Esophagus squamous epithelium (tissue), 5 donors: Measurements from ENCODE around the gene CENPL. TPM values are rescaled to one million over a fixed set of nuclear protein-coding genes. Genes with fewer than 3 reads are reported as not detected.

Experiments used
- DNase-seq: peaks from one replicate; lab custom pipeline; 2025; lab: John Stamatoyannopoulos, UW
- H3K27ac ChIP-seq, 4 donors: fragments of 200-600 bp; sonication (generic); one replicate each; pipeline ENCODE4 v1.5.1; 2016 to 2019; ENCODE audit warnings: mild to moderate bottlenecking in 1 of 4
- H3K27me3 ChIP-seq, 4 donors: fragments of 200-600 bp; sonication (generic); 1 replicate in 3 of 4; 2 replicates in 1 of 4; pipeline versions ENCODE4 v1.5.1 to v1.6.0; 2017 to 2021; ENCODE audit warnings: antibody characterized with exemption in 1 of 4
- H3K36me3 ChIP-seq, 3 donors: fragments of 200-600 bp; sonication (generic); one replicate each; pipeline ENCODE4 v1.5.1; 2016 to 2019
- H3K4me1 ChIP-seq, 3 donors: fragments of 200-600 bp; sonication (generic); one replicate each; pipeline ENCODE4 v1.5.1; 2017 to 2019
- H3K4me3 ChIP-seq, 4 donors: fragments of 200-600 bp; sonication (generic); 1 replicate in 3 of 4; 2 replicates in 1 of 4; pipeline ENCODE4 v1.5.1; 2016 to 2019; ENCODE audit warnings: mild to moderate bottlenecking in 2 of 4, moderate library complexity in 1 of 4
- H3K9me3 ChIP-seq, 3 donors: fragments of 200-600 bp; sonication (generic); one replicate each; pipeline ENCODE4 v1.5.1; 2016 to 2019
- CTCF ChIP-seq, 6 experiments: fragments of 450-650 bp in 4 of 6; fragments of 200-600 bp in 2 of 6; sonication (generic) in 2 of 6; IDR thresholded peaks; one replicate each; pipeline ENCODE4 v1.5.1; 2016 to 2019; ENCODE audit warnings: antibody characterized with exemption in 6 of 6, mild to moderate bottlenecking in 4 of 6, moderate library complexity in 4 of 6
- POLR2A ChIP-seq, 4 donors: fragments of 450-650 bp; IDR thresholded peaks; one replicate each; pipeline ENCODE4 v1.6.1; 2017; ENCODE audit warnings: antibody characterized with exemption in 4 of 4, mild to moderate bottlenecking in 4 of 4, moderate library complexity in 3 of 4
- WGBS, 2 donors: methylation state at CpG; one replicate each; pipeline ENCODE4 v1.1.5; 2018; 5-methylcytosine and 5-hydroxymethylcytosine counted together
- intact Hi-C: fragments of 100-400 bp; cut with DNase I; formaldehyde crosslinking; loops from one replicate; pipeline ENCODE4 v1.15.0; 2022
- total RNA-seq, 4 donors: library from RNA; depleted of rRNA; stranded (reverse); fragments of >200 nt; gene quantifications; one replicate each; pipeline ENCODE4 v1.1.0, GENCODE V29; 2016
- donor health status: DM: yes; HTN: yes; CAD: no.

Gene CENPL
- 10 to 100 TPM in 1 of 4 donors, 1 to 10 TPM in 3; 3.6 to 18.2 (median 7.5) TPM for total RNA-seq

GRCh38 chr1:173824315-173825081 lies at the start of gene CENPL, which contains the start of gene DARS2:
TSS of gene CENPL (minus strand) at chr1:173824883. CDS start at chr1:173811299, 13,584 bp downstream.
TSS of gene DARS2 (plus strand) at chr1:173824673. CDS start at chr1:173825230, 557 bp downstream.
- no peaks in the 10 kb centered on the region for H3K27me3 ChIP-seq
- peaks cover 5 to 29% (median 5%) of the 10 kb centered on the region in 3 donors for H3K4me1 ChIP-seq
- DNase-seq: peak; percentile 77
- peaks cover 0 to 6% (median 0%) of the 10 kb centered on the region in 3 donors for H3K36me3 ChIP-seq
- peak within 1 kb of the TSS; percentile 87 to 94 (median 92) for H3K27ac ChIP-seq
- TF ChIP-seq POLR2A (IDR thresholded peaks at IDR 0.05): peak in 3 of 4 donors; percentile 38 to 50 (median 48)
- TF ChIP-seq CTCF (IDR thresholded peaks at IDR 0.05): peak in 2 of 6 experiments; percentile 9
- peak within 1 kb of the TSS; percentile 54 to 72 (median 69) for H3K4me3 ChIP-seq
- H3K9me3 ChIP-seq: no peaks in the 10 kb centered on the region
- intact Hi-C loops: loop anchor here (10.0 kb wide), 1 partner anchor 410 kb away; no protein-coding TSS in a partner anchor
- WGBS, 2 donors: 0 to 1% methylated on average over 32 to 45 of the region's 55 CpGs

- TF ChIP-seq POLR2A (IDR thresholded peaks at IDR 0.05): no peak
- no peak for TF ChIP-seq CTCF (IDR thresholded peaks at IDR 0.05)
- intact Hi-C loops: no loop called here
- Histone ChIP-seq H3K27ac (peak overlapping the region in 1 of 4 donors; percentile 38), H3K4me1 (peaks cover 0 to 35% (median 12%) of the 10 kb centered on the region in 3 donors), H3K4me3 (no peak overlapping the region), H3K36me3 (peaks cover 0 to 36% (median 0%) of the 10 kb centered on the region in 3 donors), H3K9me3 (no peaks in the 10 kb centered on the region), H3K27me3 (no peaks in the 10 kb centered on the region)
- no peak for DNase-seq
- WGBS, 2 donors: 69 to 80% methylated on average over 2 of the region's 2 CpGs
Observed at GRCh38 chr1:173871500-173871899, 46.8 kb upstream of the CENPL start.

GRCh38 chr1:173871091-173871490 lies 46.4 kb upstream of the CENPL start:
- TF ChIP-seq CTCF (IDR thresholded peaks at IDR 0.05): no peak
- TF ChIP-seq POLR2A (IDR thresholded peaks at IDR 0.05): no peak
- Histone ChIP-seq H3K36me3 (peaks cover 0 to 36% (median 0%) of the 10 kb centered on the region in 3 donors), H3K4me3 (no peak overlapping the region), H3K27me3 (no peaks in the 10 kb centered on the region), H3K4me1 (peaks cover 0 to 39% (median 16%) of the 10 kb centered on the region in 3 donors), H3K9me3 (no peaks in the 10 kb centered on the region), H3K27ac (peak overlapping the region in 2 of 4 donors; percentile 38 to 99)
- WGBS, 2 donors: 80 to 89% methylated on average over 4 to 5 of the region's 5 CpGs
- intact Hi-C loops: no loop called here
- no peak for DNase-seq

GRCh38 chr1:173870252-173871075 lies 45.8 kb upstream of the CENPL start:
- H3K4me3 ChIP-seq: no peak overlapping the region
- H3K4me1 ChIP-seq: peaks cover 0 to 45% (median 22%) of the 10 kb centered on the region in 3 donors
- no peaks in the 10 kb centered on the region for H3K27me3 ChIP-seq
- no peak for TF ChIP-seq CTCF (IDR thresholded peaks at IDR 0.05)
- no peak for TF ChIP-seq POLR2A (IDR thresholded peaks at IDR 0.05)
- no peaks in the 10 kb centered on the region for H3K9me3 ChIP-seq
- intact Hi-C loops: no loop called here
- 74 to 84% methylated on average over 9 to 13 of the region's 15 CpGs for WGBS, 2 donors
- H3K36me3 ChIP-seq: peaks cover 0 to 36% (median 0%) of the 10 kb centered on the region in 3 donors
- peak overlapping the region; percentile 17 to 99 (median 66) for H3K27ac ChIP-seq
- no peak for DNase-seq
